IMR-90 (cell line): ENCODE data around the gene COL23A1. TPM values are rescaled to one million over a fixed set of nuclear protein-coding genes. Genes with fewer than 3 reads are reported as not detected.

ENCODE experiments used
- ATAC-seq: fragments of 200-7000 bp; cut with Tn5 transposase; 2 replicates; pipeline ENCODE4 v1.9.1; 2020; ENCODE audit warnings: low read depth, mild to moderate bottlenecking, moderate library complexity
- BruUV-seq: library from RNA; stranded (reverse); fragments of 400-500 nt; replicated peaks from 2 replicates; lab custom pipeline; 2021; lab: Mats Ljungman, UMichigan
- CTCF ChIA-PET: fragments of 300-600 bp; formaldehyde crosslinking; extraction: SDS; loops from one replicate; lab custom pipeline; 2021; ENCODE audit warnings: antibody characterized with exemption; lab: Yijun Ruan, JAX
- POLR2A ChIA-PET: fragments of 300-600 bp; sonication (Branson Sonifier 250); formaldehyde crosslinking; loops from one replicate; lab custom pipeline; 2022; ENCODE audit warnings: antibody characterized with exemption; ENCODE audit not compliant: unreplicated experiment; lab: Charles Lee
- DNase-seq: peaks from one replicate; pipeline ENCODE4 v3.0.0; 2013
- H2AFZ ChIP-seq: replicated peaks from 2 replicates; pipeline ENCODE3; 2013; ENCODE audit warnings: low read length, mild to moderate bottlenecking; ENCODE audit not compliant: poor library complexity
- H2AK5ac ChIP-seq: 2 replicates; pipeline ENCODE4 v1.6.1; 2013; ENCODE audit warnings: low read depth, low read length, inconsistent platforms
- H2AK9ac ChIP-seq: replicated peaks from 2 replicates; pipeline ENCODE3; 2013; ENCODE audit warnings: mild to moderate bottlenecking, low read depth, low read length, moderate library complexity; ENCODE audit not compliant: poor library complexity
- H2BK120ac ChIP-seq: 2 replicates; pipeline ENCODE4 v1.6.1; 2013; ENCODE audit warnings: low read depth, low read length, inconsistent platforms
- H2BK15ac ChIP-seq: 3 replicates; pipeline ENCODE4 v1.6.1; 2013; ENCODE audit warnings: low read depth, low read length, inconsistent platforms
- H2BK20ac ChIP-seq: 2 replicates; pipeline ENCODE4 v1.6.1; 2013; ENCODE audit warnings: low read depth, mild to moderate bottlenecking, inconsistent platforms, low read length, moderate library complexity
- H2BK5ac ChIP-seq: 2 replicates; pipeline ENCODE4 v1.6.1; 2013; ENCODE audit warnings: mild to moderate bottlenecking, low read depth, low read length, inconsistent platforms; ENCODE audit not compliant: poor library complexity, severe bottlenecking
- H3K14ac ChIP-seq: replicated peaks from 2 replicates; pipeline ENCODE4 v1.6.1; 2013; ENCODE audit warnings: low read depth, low read length, inconsistent platforms
- H3K18ac ChIP-seq: 2 replicates; pipeline ENCODE4 v1.6.1; 2013; ENCODE audit warnings: low read depth, low read length, control low read depth
- H3K23ac ChIP-seq: 2 replicates; pipeline ENCODE4 v1.6.1; 2013; ENCODE audit warnings: low read depth, low read length, inconsistent platforms
- H3K27ac ChIP-seq: 2 replicates; pipeline ENCODE4 v1.5.1; 2013; ENCODE audit warnings: mild to moderate bottlenecking, control low read depth, low read length; ENCODE audit not compliant: insufficient read depth
- H3K27me3 ChIP-seq: 2 replicates; pipeline ENCODE4 v1.6.1; 2013; ENCODE audit warnings: low read length; ENCODE audit not compliant: control insufficient read depth, insufficient read depth
- H3K36me3 ChIP-seq: 2 replicates; pipeline ENCODE4 v1.6.1; 2013; ENCODE audit warnings: low read length, mixed read lengths; ENCODE audit not compliant: control insufficient read depth, insufficient read depth
- H3K4ac ChIP-seq: 2 replicates; pipeline ENCODE4 v1.6.1; 2013; ENCODE audit warnings: low read depth, low read length, inconsistent platforms
- H3K4me1 ChIP-seq: 2 replicates; pipeline ENCODE4 v1.6.1; 2013; ENCODE audit warnings: low read length, mixed read lengths; ENCODE audit not compliant: control insufficient read depth, insufficient read depth
- H3K4me2 ChIP-seq: 2 replicates; pipeline ENCODE4 v1.6.1; 2013; ENCODE audit warnings: low read depth, mild to moderate bottlenecking, control low read depth, low read length, moderate library complexity
- H3K4me3 ChIP-seq: 2 replicates; pipeline ENCODE4 v1.5.1; 2013; ENCODE audit warnings: low read depth, mild to moderate bottlenecking, control low read depth, low read length, moderate library complexity; ENCODE audit not compliant: insufficient read depth
- H3K56ac ChIP-seq: 2 replicates; pipeline ENCODE4 v1.6.1; 2013; ENCODE audit warnings: low read length, inconsistent platforms; ENCODE audit not compliant: insufficient read depth; ENCODE audit errors: extremely low read depth
- H3K79me1 ChIP-seq, 2 experiments: 2 replicates each; pipeline ENCODE4 v1.6.1; 2013; ENCODE audit warnings: low read length in 2 of 2, inconsistent platforms in 1 of 2, low read depth in 1 of 2
- H3K9ac ChIP-seq: 2 replicates; pipeline ENCODE4 v1.6.1; 2013; ENCODE audit warnings: low read depth, low read length, control low read depth
- H3K9me1 ChIP-seq: 2 replicates; pipeline ENCODE4 v1.6.1; 2013; ENCODE audit warnings: low read length, inconsistent platforms; ENCODE audit not compliant: insufficient read depth
- H3K9me3 ChIP-seq: 2 replicates; pipeline ENCODE4 v1.6.1; 2013; ENCODE audit warnings: low read length; ENCODE audit not compliant: control insufficient read depth, insufficient read depth
- H4K20me1 ChIP-seq: 2 replicates; pipeline ENCODE4 v1.6.1; 2013; ENCODE audit warnings: low read length, inconsistent platforms; ENCODE audit not compliant: insufficient read depth
- H4K5ac ChIP-seq: 2 replicates; pipeline ENCODE4 v1.6.1; 2013; ENCODE audit warnings: mild to moderate bottlenecking, low read depth, low read length, control low read depth
- H4K8ac ChIP-seq, 2 experiments: 2 replicates each; pipeline ENCODE4 v1.6.1; 2013; ENCODE audit warnings: low read depth in 2 of 2, low read length in 2 of 2, control low read depth in 1 of 2, inconsistent platforms in 1 of 2
- H4K91ac ChIP-seq: 2 replicates; pipeline ENCODE4 v1.6.1; 2013; ENCODE audit warnings: low read depth, low read length, inconsistent platforms; ENCODE audit not compliant: insufficient read depth
- BHLHE40 ChIP-seq: fragments of 150-350 bp; IDR thresholded peaks from 2 replicates; pipeline ENCODE4 v1.6.1; 2016; ENCODE audit warnings: mild to moderate bottlenecking, low read depth, low read length
- POLR2A ChIP-seq: IDR thresholded peaks from 2 replicates; pipeline ENCODE4 v1.6.1; 2012; ENCODE audit warnings: mild to moderate bottlenecking, low read depth, low read length
- WGBS, 2 experiments: methylation state at CpG; one replicate each; pipeline versions ENCODE4 v1.1.5 to v1.1.7; 2013; ENCODE audit warnings: missing lambda C conversion rate in 2 of 2; ENCODE audit not compliant: insufficient read length in 1 of 2; ENCODE audit errors: extremely low coverage in 2 of 2; 5-methylcytosine and 5-hydroxymethylcytosine counted together
- dilution Hi-C: fragments of 300-500 bp; cut with HindIII; formaldehyde crosslinking; loops from one replicate; pipeline ENCODE4 v1.14.3; 2018; ENCODE audit warnings: low sequenced_read_pairs; ENCODE audit not compliant: unreplicated experiment
- in situ Hi-C: fragments of 300-500 bp; cut with MboI; formaldehyde crosslinking; loops from 3 replicates; pipeline ENCODE4 v1.14.3; 2019; ENCODE audit warnings: low sequenced_read_pairs, inconsistent platforms, mixed read lengths
- intact Hi-C: fragments of 100-400 bp; cut with micrococcal nuclease; formaldehyde crosslinking; loops from 2 replicates; pipeline ENCODE4 v1.10.0; 2022
- polyA plus RNA-seq, 3 experiments: library from polyadenylated mRNA; depleted of rRNA; stranded (reverse); fragments of >200 nt; gene quantifications; 2 replicates each; pipeline ENCODE4 v1.2.3, GENCODE V29; 2012; ENCODE audit warnings: low replicate concordance in 1 of 3
- total RNA-seq: library from RNA; depleted of rRNA; stranded (reverse); fragments of >200 nt; gene quantifications from 2 replicates; pipeline ENCODE4 v1.2.3, GENCODE V29; 2012

COL23A1 gene
- total and polyA plus RNA-seq, 2 of the 4 experiments (the other 2 are of a cell fraction) = not detected

DNA sequence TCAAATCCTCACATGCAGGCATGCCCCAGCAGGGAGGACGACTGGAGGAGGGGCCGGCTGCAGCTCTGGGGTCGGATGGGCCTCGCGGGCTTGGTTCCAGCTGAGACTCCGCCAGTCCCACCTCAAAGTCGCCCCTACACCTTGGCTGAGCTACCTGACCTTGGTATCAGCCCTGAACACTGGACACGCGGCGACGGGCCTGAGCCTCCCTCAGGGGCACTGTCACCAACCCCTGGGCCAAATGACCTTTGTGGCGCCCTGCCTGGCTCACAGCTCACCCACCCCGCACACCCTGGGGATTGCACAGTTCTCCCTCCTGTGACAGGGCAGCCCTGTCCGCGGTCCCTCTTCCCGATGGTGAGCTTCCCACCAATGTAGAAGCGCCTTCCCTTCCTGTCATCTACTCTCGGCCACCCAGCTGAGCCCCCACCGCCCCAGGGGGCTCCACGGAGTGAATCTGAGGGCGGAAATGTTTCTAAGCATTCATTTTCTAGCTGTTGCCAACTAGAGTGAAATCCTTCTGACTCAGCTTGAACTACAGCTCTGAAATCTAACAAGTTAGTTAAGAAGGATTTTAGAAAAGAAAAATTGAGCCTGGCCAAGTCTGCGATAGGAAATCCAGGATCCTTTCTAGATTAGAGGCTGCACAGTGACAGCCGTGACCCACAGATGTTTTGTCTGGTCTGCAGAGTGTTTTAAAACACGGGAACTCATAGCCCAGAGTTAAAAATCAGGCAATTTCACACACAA, 218.7 kb downstream of the COL23A1 start:
- no TSS peak for BruUV-seq
- Histone ChIP-seq H2BK15ac (no peak overlapping the region), H2BK120ac (no peak overlapping the region), H3K79me1 (no peaks in the 10 kb centered on the region), H3K9me3 (peaks cover 36% of the 10 kb centered on the region), H3K9ac (no peak overlapping the region), H3K4ac (no peak overlapping the region), H3K14ac (no peak overlapping the region), H3K27ac (no peak overlapping the region), H3K4me3 (no peak overlapping the region), H4K5ac (no peak overlapping the region), H2BK5ac (no peak overlapping the region), H4K20me1 (no peaks in the 10 kb centered on the region), H3K36me3 (no peaks in the 10 kb centered on the region), H3K27me3 (no peaks in the 10 kb centered on the region), H4K8ac (no peak overlapping the region), H4K91ac (no peak overlapping the region), H3K23ac (no peak overlapping the region), H3K18ac (no peak overlapping the region), H3K4me2 (no peak overlapping the region), H3K9me1 (no peaks in the 10 kb centered on the region), H2BK20ac (no peak overlapping the region), H2AK5ac (no peak overlapping the region), H3K4me1 (no peaks in the 10 kb centered on the region), H2AK9ac (no peak overlapping the region), H3K56ac (no peak overlapping the region), H2AFZ (no peak overlapping the region)
- ATAC-seq (no peak), DNase-seq (no peak)
- no peak for TF ChIP-seq BHLHE40
- no peak for TF ChIP-seq POLR2A
- dilution Hi-C loops (no loop called here), in situ Hi-C loops (no loop called here), intact Hi-C loops (no loop called here)
- ChIA-PET CTCF (no interaction called here), POLR2A (no interaction called here)
- WGBS, 2 experiments = no CpG with 5 or more reads among the region's 24 CpGs
